A549 (cell line): Measurements from ENCODE around the gene HSP90AA1. TPM values are rescaled to one million over a fixed set of nuclear protein-coding genes. Genes with fewer than 3 reads are reported as not detected.
A peak's percentile ranks its signal among the peaks of the same experiment; 100 is the strongest.
"Not testable (repeated sequence)": the region's sequence is repeated elsewhere in the genome, so short reads cannot be mapped to it uniquely, and the experiment has no call there.

ENCODE experiments used
- ATAC-seq, 2 experiments: fragments of 200-7000 bp in 1 of 2; fragments of >200 bp in 1 of 2; cut with Nextera tagmentation in 1 of 2; cut with Tn5 transposase in 1 of 2; 3 replicates each; pipeline versions ENCODE4 v1.8.0 to v1.9.1; 2018 to 2020; ENCODE audit warnings: mild to moderate bottlenecking in 1 of 2, moderate library complexity in 1 of 2
- CTCF ChIA-PET: fragments of 300-600 bp; sonication (Branson Sonifier 250); formaldehyde crosslinking; extraction: SDS; loops from one replicate; lab custom pipeline; 2021; ENCODE audit warnings: antibody characterized with exemption, inconsistent platforms; lab: Yijun Ruan, JAX
- POLR2A ChIA-PET: fragments of 350-600 bp; formaldehyde crosslinking; extraction: SDS; loops from one replicate; lab custom pipeline; 2021; ENCODE audit warnings: antibody characterized with exemption, inconsistent platforms; lab: Yijun Ruan, JAX
- DNase-seq, 2 experiments: peaks; one replicate each; pipeline versions ENCODE4 v3.0.0 to v3.0.0-alpha.2; 2011 to 2016; ENCODE audit warnings: low read depth in 1 of 2, low spot score in 1 of 2
- FAIRE-seq: peaks from 2 replicates; lab custom pipeline; 2011; peaks lifted over from hg19 to GRCh38; lab: Jason Lieb, UNC
- H3K27ac ChIP-seq, 2 experiments: fragments of >200 bp; sonication (Bioruptor Twin); formaldehyde crosslinking; 3 replicates each; pipeline ENCODE4 v1.5.1; 2016 to 2017
- H3K4me1 ChIP-seq: fragments of >200 bp; sonication (Bioruptor Twin); formaldehyde crosslinking; 3 replicates; pipeline ENCODE4 v1.6.1; 2016
- H3K4me2 ChIP-seq: fragments of >200 bp; sonication (Bioruptor Twin); formaldehyde crosslinking; 3 replicates; pipeline ENCODE4 v1.6.1; 2016
- H3K4me3 ChIP-seq: fragments of >200 bp; sonication (Bioruptor Twin); formaldehyde crosslinking; 3 replicates; pipeline ENCODE4 v1.5.1; 2016
- H3K9me3 ChIP-seq: fragments of >200 bp; sonication (Bioruptor Twin); formaldehyde crosslinking; 3 replicates; pipeline ENCODE4 v1.6.1; 2016
- BHLHE40 ChIP-seq: IDR thresholded peaks from 2 replicates; pipeline ENCODE4 v1.6.1; 2012; ENCODE audit warnings: low read depth, low read length, inconsistent platforms
- CHD4 ChIP-seq: fragments of 200-600 bp; sonication (generic); IDR thresholded peaks from 2 replicates; pipeline ENCODE4 v1.6.1; 2016; ENCODE audit warnings: antibody characterized with exemption, mild to moderate bottlenecking, borderline replicate concordance
- CTCF ChIP-seq: fragments of >200 bp; sonication (Bioruptor Twin); formaldehyde crosslinking; IDR thresholded peaks from 3 replicates; pipeline ENCODE4 v1.5.1; 2016
- EHF ChIP-seq: fragments of 250-450 bp; sonication (Bioruptor Pico); IDR thresholded peaks from 2 replicates; pipeline ENCODE4 v1.5.0; 2020; ENCODE audit warnings: mild to moderate bottlenecking
- EHMT2 ChIP-seq: fragments of 200-600 bp; sonication (generic); IDR thresholded peaks from 2 replicates; pipeline ENCODE4 v1.6.1; 2016; ENCODE audit warnings: antibody characterized with exemption, low read depth, mild to moderate bottlenecking, moderate library complexity
- EP300 ChIP-seq, 2 experiments: fragments of >200 bp; sonication (Bioruptor Twin); formaldehyde crosslinking; IDR thresholded peaks; 2 replicates in 1 of 2; 3 replicates in 1 of 2; pipeline ENCODE4 v1.6.1; 2016 to 2017
- FOSL2 ChIP-seq, 2 experiments: fragments of 450-650 bp in 1 of 2; fragments of >200 bp in 1 of 2; sonication (Bioruptor Twin) in 1 of 2; formaldehyde crosslinking; IDR thresholded peaks; 2 replicates each; pipeline versions ENCODE4 v1.5.0 to v1.6.1; 2016 to 2020; ENCODE audit warnings: mild to moderate bottlenecking in 1 of 2, moderate library complexity in 1 of 2
- HDAC2 ChIP-seq: fragments of 200-600 bp; sonication (generic); IDR thresholded peaks from 2 replicates; pipeline ENCODE4 v1.6.1; 2016
- MAFK ChIP-seq: fragments of 450-650 bp; IDR thresholded peaks from 2 replicates; pipeline ENCODE4 v1.6.1; 2014; ENCODE audit not compliant: partially characterized antibody
- MAX ChIP-seq: IDR thresholded peaks from 2 replicates; pipeline ENCODE4 v1.6.1; 2012
- MYC ChIP-seq: IDR thresholded peaks from 2 replicates; pipeline ENCODE4 v1.6.1; 2012; ENCODE audit warnings: mild to moderate bottlenecking, inconsistent platforms, low read length, improper control_type of control experiment, borderline replicate concordance
- NFE2L2 ChIP-seq: fragments of 150-350 bp; conservative IDR thresholded peaks from 2 replicates; pipeline ENCODE4 v1.6.1; 2014; ENCODE audit warnings: low read length
- POLR2AphosphoS2 ChIP-seq: conservative IDR thresholded peaks from 2 replicates; pipeline ENCODE4 v1.6.1; 2012; ENCODE audit warnings: low read length, improper control_type of control experiment, inconsistent platforms
- RCOR1 ChIP-seq: fragments of 150-350 bp; IDR thresholded peaks from 2 replicates; pipeline ENCODE4 v1.6.1; 2014; ENCODE audit warnings: antibody characterized with exemption, low read length, low read depth
- ZFP36 ChIP-seq: fragments of 450-650 bp; IDR thresholded peaks from 2 replicates; pipeline ENCODE4 v1.6.1; 2014; ENCODE audit warnings: borderline replicate concordance; ENCODE audit not compliant: partially characterized antibody
- WGBS: methylation state at CpG from one replicate; pipeline ENCODE4 v1.1.6; 2017; ENCODE audit errors: missing lambda C conversion rate; 5-methylcytosine and 5-hydroxymethylcytosine counted together
- polyA plus RNA-seq, 4 experiments: library from polyadenylated mRNA; depleted of rRNA in 3 of 4; stranded (reverse); fragments of >200 nt; fragmentation: RNase III in 1 of 4; extraction: RNeasy Plus Mini Kit Qiagen cat#74134 plus additional on column Dnase treatment in 1 of 4; gene quantifications; 2 replicates in 3 of 4; 3 replicates in 1 of 4; pipeline ENCODE4 v1.2.3, GENCODE V29; 2011 to 2017
- TF ChIP-seq, protein P1 (sequence below): fragments of 200-600 bp; sonication (generic); IDR thresholded peaks from 2 replicates; pipeline ENCODE4 v1.6.1; 2016; ENCODE audit warnings: antibody characterized with exemption, mild to moderate bottlenecking, moderate library complexity

The HSP90AA1 gene
- polyA plus RNA-seq, 2 of the 4 experiments (the other 2 are of a cell fraction), result 1,087 to 1,864 TPM

GRCh38 chr14:102117852-102118251, 31.0 kb upstream of the HSP90AA1 start (continued):
- TF ChIP-seq FOSL2 (IDR thresholded peaks at IDR 0.05) (no peak), FOSL2 (CRISPR knock-in tag; IDR thresholded peaks at IDR 0.05) (no peak), NFE2L2 (no peak), RCOR1 (no peak), HDAC2 (no peak), CHD4 (no peak)
- TF ChIP-seq, all 56 proteins: peak for 0

DNA sequence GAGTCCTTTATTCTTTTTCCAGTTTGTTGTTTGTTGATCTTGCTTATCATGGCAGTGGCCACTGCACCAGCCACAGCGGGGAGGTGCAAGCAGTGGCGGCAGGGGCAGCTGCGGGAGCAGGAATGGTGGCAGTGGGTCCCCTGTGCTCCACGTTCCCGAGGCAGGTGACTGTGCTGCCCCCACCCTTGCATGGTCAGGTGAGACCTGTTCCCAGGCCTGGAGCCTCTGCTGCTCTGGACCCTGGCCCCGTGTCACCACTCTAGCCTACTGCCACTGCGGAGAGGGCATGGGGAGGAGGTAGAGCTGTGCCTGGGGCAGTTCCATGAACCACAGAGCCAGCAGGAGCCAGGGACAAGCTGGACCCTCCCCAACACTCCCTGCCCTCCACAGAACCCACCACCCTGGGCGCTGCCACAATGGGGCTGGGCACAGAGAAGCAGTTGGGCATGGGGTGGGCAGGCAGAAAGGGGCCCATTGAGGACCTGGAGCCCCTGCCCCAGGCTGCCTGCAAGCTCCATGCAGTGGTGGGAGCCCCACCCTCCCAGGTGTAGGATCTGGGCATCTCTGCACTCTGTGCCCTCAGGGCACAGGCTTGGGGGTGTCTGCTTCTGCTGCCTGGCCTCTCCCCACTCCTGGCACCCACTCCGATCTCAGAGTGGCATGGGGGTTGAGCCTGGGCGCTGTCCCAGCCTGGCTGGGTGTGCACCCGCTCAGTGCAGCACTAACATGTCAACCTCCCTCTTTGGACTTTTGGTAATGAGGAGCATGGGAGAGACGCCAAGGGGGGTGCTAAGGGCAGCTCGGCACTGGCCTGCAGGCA, 29.7 kb upstream of the HSP90AA1 start:
- DNase-seq (no peak), ATAC-seq (no peak), FAIRE-seq (no peak)
- H3K27ac ChIP-seq, result no peak overlapping the region
- CTCF ChIA-PET, result interaction anchor here (1.2 to 2.1 kb wide), 3 partner anchors 8 to 197 kb away, joined by 5 to 12 read pairs (median 7); no protein-coding TSS in a partner anchor
- H3K4me2 ChIP-seq, result no peak overlapping the region
- WGBS, result 80% methylated on average over 8 of the region's 13 CpGs
- H3K4me3 ChIP-seq, result no peak overlapping the region
- no peaks in the 10 kb centered on the region for H3K4me1 ChIP-seq
- peaks cover 4% of the 10 kb centered on the region; the same call in 1 of the 3 replicates for H3K9me3 ChIP-seq
- TF ChIP-seq BHLHE40 (no peak), MAX (no peak), EP300 (IDR thresholded peaks at IDR 0.05) (no peak)
- POLR2A ChIA-PET, result no interaction called here

DNA sequence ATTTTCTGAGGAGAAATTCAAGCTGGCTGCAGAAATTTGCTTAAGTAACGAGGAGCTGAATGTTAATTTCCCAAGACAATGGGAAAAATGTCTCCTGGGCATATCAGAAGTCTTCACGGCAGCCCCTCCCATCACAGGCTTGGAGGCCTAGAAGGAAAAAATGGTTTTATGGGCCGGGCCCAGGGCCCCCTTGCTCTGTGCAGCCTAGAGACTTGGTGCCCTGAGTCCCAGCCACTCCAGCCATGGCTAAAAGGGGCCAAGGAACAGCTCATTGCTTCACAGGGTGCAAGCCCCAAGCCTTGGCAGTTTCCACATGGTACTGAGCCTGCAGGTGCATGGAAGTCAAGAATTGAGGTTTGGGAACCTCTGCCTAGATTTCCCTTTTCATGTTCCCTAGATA, 24.3 kb upstream of the HSP90AA1 start:
- no peak for ATAC-seq
- TF ChIP-seq EHF (no peak), MAFK (no peak), ZFP36 (peak; percentile 74)
- Histone ChIP-seq H3K4me3 (no peak overlapping the region), H3K4me2 (no peak overlapping the region), H3K4me1 (no peaks in the 10 kb centered on the region), H3K9me3 (peaks cover 20% of the 10 kb centered on the region), H3K27ac (no peak overlapping the region)
- CTCF ChIA-PET, result interaction anchor here (1.5 to 2.7 kb wide), 2 partner anchors 14 to 98 kb away, joined by 3 to 9 read pairs; no protein-coding TSS in a partner anchor
- DNase-seq, result no peak
- FAIRE-seq, result no peak
- POLR2A ChIA-PET, result no interaction called here
- 77% methylated on average over 3 of the region's 3 CpGs for WGBS

- POLR2A ChIA-PET, H3K4me3 ChIP-seq: not testable (repeated sequence)
- CTCF ChIA-PET, result interaction anchor here (2.2 to 2.7 kb wide), 2 partner anchors 9 to 13 kb away, joined by 7 to 9 read pairs; no protein-coding TSS in a partner anchor
These were observed 22.5 kb upstream of the HSP90AA1 start for GRCh38 chr14:102109332-102109731.

DNA sequence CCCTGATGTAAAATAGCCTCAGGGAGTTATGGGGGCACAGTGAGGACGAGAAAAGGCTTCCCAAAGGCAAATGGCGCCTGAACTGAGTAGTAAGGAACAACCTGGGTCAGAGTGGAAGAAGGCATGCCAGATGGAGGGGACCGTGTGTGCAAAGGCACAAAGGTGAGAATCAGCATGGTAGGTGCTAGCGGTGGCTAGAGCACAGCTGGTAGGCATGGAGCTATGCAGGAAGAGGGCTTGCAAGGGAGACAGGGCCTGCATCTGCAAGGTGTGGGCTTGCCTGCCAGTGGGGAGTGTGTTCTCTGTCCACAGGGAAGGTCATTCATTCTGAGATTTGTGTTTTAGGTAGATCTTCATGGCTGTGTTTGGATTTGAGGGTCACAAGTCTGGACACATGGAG, 18.5 kb upstream of the HSP90AA1 start:
- no peak overlapping the region for H3K27ac ChIP-seq
- no peak for TF ChIP-seq MYC
- no peak for TF ChIP-seq CTCF
- TF ChIP-seq EHMT2, result no peak
- TF ChIP-seq HDAC2, result no peak
- TF ChIP-seq POLR2AphosphoS2, result no peak
- TF ChIP-seq, protein P1, sequence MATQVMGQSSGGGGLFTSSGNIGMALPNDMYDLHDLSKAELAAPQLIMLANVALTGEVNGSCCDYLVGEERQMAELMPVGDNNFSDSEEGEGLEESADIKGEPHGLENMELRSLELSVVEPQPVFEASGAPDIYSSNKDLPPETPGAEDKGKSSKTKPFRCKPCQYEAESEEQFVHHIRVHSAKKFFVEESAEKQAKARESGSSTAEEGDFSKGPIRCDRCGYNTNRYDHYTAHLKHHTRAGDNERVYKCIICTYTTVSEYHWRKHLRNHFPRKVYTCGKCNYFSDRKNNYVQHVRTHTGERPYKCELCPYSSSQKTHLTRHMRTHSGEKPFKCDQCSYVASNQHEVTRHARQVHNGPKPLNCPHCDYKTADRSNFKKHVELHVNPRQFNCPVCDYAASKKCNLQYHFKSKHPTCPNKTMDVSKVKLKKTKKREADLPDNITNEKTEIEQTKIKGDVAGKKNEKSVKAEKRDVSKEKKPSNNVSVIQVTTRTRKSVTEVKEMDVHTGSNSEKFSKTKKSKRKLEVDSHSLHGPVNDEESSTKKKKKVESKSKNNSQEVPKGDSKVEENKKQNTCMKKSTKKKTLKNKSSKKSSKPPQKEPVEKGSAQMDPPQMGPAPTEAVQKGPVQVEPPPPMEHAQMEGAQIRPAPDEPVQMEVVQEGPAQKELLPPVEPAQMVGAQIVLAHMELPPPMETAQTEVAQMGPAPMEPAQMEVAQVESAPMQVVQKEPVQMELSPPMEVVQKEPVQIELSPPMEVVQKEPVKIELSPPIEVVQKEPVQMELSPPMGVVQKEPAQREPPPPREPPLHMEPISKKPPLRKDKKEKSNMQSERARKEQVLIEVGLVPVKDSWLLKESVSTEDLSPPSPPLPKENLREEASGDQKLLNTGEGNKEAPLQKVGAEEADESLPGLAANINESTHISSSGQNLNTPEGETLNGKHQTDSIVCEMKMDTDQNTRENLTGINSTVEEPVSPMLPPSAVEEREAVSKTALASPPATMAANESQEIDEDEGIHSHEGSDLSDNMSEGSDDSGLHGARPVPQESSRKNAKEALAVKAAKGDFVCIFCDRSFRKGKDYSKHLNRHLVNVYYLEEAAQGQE, result no peak
- TF ChIP-seq EHF, result no peak
- ATAC-seq (peak in 1 of 2 experiments; percentile 22; a peak in 2 of 6 replicates), FAIRE-seq (no peak), DNase-seq (no peak)
- H3K4me1 ChIP-seq, result no peaks in the 10 kb centered on the region
- 84% methylated on average over 4 of the region's 4 CpGs for WGBS
- peaks cover 6% of the 10 kb centered on the region; the same call in 1 of the 3 replicates for H3K9me3 ChIP-seq
- ChIA-PET CTCF (interaction anchor here (1.2 to 4.5 kb wide), 7 partner anchors 9 to 368 kb away, joined by 3 to 34 read pairs (median 4); no protein-coding TSS in a partner anchor), POLR2A (no interaction called here)
- no peak overlapping the region for H3K4me2 ChIP-seq
- no peak overlapping the region for H3K4me3 ChIP-seq

More at GRCh38 chr14:102109332-102109731, 22.5 kb upstream of the HSP90AA1 start:
- not testable (repeated sequence) for H3K4me1 ChIP-seq, DNase-seq, H3K27ac ChIP-seq, ATAC-seq, FAIRE-seq, H3K4me2 ChIP-seq
- peaks cover 20% of the 10 kb centered on the region for H3K9me3 ChIP-seq
- WGBS, result 69% methylated on average over 1 of the region's 1 CpG
